ENCODE results near the gene MRPL36. TPM values are rescaled to one million over a fixed set of nuclear protein-coding genes. Genes with fewer than 3 reads are reported as not detected.

The MRPL36 gene
- total and polyA plus RNA-seq, 2 donors (not counting 3 experiments of a cell fraction or from before 2014, with no cell fraction given): 70.3 to 72.7 TPM

DNA sequence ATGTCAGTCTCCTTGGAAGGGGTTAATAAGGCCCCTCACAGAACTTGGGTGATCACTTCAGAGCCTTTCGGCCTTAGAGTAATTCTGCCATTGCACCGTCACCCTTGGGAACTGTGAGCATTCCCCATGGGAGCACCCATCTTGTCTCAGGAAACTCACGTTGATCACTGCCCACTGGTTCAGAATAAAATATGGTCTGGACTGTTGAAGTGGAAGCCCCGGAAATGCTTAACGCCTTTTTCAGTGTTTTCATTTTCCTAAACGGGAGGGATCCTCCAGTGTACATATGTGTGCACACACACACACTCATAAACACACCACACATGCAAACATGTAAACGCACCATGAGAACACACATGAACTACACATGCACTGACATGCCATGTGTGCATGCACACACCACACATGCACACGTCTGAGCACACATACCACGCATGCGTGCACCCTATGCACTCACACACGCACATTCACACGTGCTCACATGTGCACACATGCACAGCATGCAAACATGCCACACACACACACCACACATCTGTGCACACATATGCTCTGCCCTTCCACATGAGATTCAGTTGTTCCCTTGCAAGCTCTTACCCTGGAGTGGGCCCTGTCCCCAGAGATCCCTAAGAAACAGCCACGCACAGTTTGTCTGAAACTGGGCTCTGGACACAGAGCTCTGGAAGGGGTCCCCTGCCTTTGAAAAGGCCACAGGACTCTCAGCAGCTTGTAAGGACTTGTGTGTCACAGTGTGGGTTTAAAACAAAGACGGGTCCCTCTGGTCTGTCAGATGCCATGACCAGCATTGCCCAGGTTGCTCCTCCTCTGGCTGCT is 17.0 kb downstream of the MRPL36 start:
- ChIA-PET CTCF (no interaction called here), POLR2A (no interaction called here)
- DNase-seq (ENCODE audit: low read depth, low spot score) (no peak), FAIRE-seq (no peak)
- Histone ChIP-seq H3K4me3 (replicated peaks in 1 of 3; ENCODE audit: insufficient read depth in 1 of 3, low read depth in 1 of 3, low read length in 3 of 3) (no peak overlapping the region), H3K36me3 (ENCODE audit: control insufficient read depth in 2 of 2, extremely low read depth in 1 of 2, insufficient read depth in 2 of 2, low read length in 2 of 2) (no peaks in the 10 kb centered on the region), H3K79me2 (ENCODE audit: control insufficient read depth, insufficient read depth, low read length) (no peaks in the 10 kb centered on the region), H3K9me1 (replicated peaks; ENCODE audit: control insufficient read depth, extremely low read depth, insufficient read depth, low read length) (no peaks in the 10 kb centered on the region), H3K4me1 (ENCODE audit: control insufficient read depth, extremely low read depth, insufficient read depth, low read length) (no peaks in the 10 kb centered on the region), H4K20me1 (replicated peaks; ENCODE audit: control insufficient read depth, extremely low read depth, insufficient read depth, low read length) (no peaks in the 10 kb centered on the region), H2AFZ (ENCODE audit: low read depth, low read length) (no peak overlapping the region), H3K9ac (replicated peaks; ENCODE audit: extremely low read depth, insufficient read depth, low read length) (no peak overlapping the region), H3K27ac (ENCODE audit: insufficient read depth, low read depth, low read length) (no peak overlapping the region), H3K4me2 (ENCODE audit: insufficient read depth, low read length) (no peak overlapping the region), H3K9me3 (replicated peaks; ENCODE audit: control insufficient read depth, insufficient read depth, low read length) (no peaks in the 10 kb centered on the region), H3K27me3 (ENCODE audit: control insufficient read depth in 2 of 2, insufficient read depth in 2 of 2, low read length in 2 of 2) (no peaks in the 10 kb centered on the region)
- intact Hi-C loops (cut with micrococcal nuclease): no loop called here
- no TSS peak for BruUV-seq (replicated peaks)
- dilution Hi-C loops (cut with MboI; ENCODE audit: extremely low pct_ligation_motif_present, low sequenced_read_pairs): no loop called here
- TF ChIP-seq, protein P1, sequence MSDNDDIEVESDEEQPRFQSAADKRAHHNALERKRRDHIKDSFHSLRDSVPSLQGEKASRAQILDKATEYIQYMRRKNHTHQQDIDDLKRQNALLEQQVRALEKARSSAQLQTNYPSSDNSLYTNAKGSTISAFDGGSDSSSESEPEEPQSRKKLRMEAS (IDR thresholded peaks at IDR 0.05; ENCODE audit: insufficient read depth, insufficient read length): no peak
- no peak for TF ChIP-seq GATA2 (IDR thresholded peaks at IDR 0.05; ENCODE audit: insufficient read depth, insufficient read length, low read depth, low read length)
- no peak for TF ChIP-seq FOS (IDR thresholded peaks at IDR 0.05; ENCODE audit: borderline replicate concordance, insufficient read depth, low read length)
- TF ChIP-seq JUN (IDR thresholded peaks at IDR 0.05; ENCODE audit: borderline replicate concordance, insufficient read depth, insufficient read length, low read depth): no peak
- TF ChIP-seq MYC (IDR thresholded peaks at IDR 0.05; ENCODE audit: low read depth, low read length): no peak
- TF ChIP-seq, protein P2, sequence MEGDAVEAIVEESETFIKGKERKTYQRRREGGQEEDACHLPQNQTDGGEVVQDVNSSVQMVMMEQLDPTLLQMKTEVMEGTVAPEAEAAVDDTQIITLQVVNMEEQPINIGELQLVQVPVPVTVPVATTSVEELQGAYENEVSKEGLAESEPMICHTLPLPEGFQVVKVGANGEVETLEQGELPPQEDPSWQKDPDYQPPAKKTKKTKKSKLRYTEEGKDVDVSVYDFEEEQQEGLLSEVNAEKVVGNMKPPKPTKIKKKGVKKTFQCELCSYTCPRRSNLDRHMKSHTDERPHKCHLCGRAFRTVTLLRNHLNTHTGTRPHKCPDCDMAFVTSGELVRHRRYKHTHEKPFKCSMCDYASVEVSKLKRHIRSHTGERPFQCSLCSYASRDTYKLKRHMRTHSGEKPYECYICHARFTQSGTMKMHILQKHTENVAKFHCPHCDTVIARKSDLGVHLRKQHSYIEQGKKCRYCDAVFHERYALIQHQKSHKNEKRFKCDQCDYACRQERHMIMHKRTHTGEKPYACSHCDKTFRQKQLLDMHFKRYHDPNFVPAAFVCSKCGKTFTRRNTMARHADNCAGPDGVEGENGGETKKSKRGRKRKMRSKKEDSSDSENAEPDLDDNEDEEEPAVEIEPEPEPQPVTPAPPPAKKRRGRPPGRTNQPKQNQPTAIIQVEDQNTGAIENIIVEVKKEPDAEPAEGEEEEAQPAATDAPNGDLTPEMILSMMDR (IDR thresholded peaks at IDR 0.05; ENCODE audit: extremely low read depth in 1 of 2, insufficient read depth in 1 of 2, low read depth in 1 of 2, low read length in 2 of 2): no peak
- no peak for TF ChIP-seq EZH2 (IDR thresholded peaks at IDR 0.05; ENCODE audit: borderline replicate concordance, low read depth, low read length, severe bottlenecking)
- no peak for TF ChIP-seq POLR2A (IDR thresholded peaks at IDR 0.05; ENCODE audit: low read depth, low read length)
- no peak for TF ChIP-seq POLR2AphosphoS5 (IDR thresholded peaks at IDR 0.05; ENCODE audit: insufficient read depth, low read depth, low read length)

Measured in endothelial cell of umbilical vein (primary cell).